GM13976 (cell line): ENCODE results near the gene GZF1.
A peak's percentile ranks its signal among the peaks of the same experiment; 100 is the strongest.

Experiments
- DNase-seq: peaks from one replicate; pipeline ENCODE4 v3.0.0; 2012; ENCODE audit warnings: low spot score
- in situ Hi-C: fragments of 300-500 bp; cut with MboI; formaldehyde crosslinking; loops from one replicate; pipeline ENCODE4 v1.12.0; 2022; ENCODE audit warnings: low sequenced_read_pairs, mixed read lengths, inconsistent platforms; ENCODE audit not compliant: unreplicated experiment
- TF ChIP-seq, protein P1 (sequence below): IDR thresholded peaks from 2 replicates; pipeline ENCODE4 v1.5.1; 2012; ENCODE audit warnings: borderline replicate concordance, mild to moderate bottlenecking; ENCODE audit not compliant: insufficient read depth; ENCODE audit errors: extremely low read depth, missing control alignments, control extremely low read depth

The GZF1 gene

DNA sequence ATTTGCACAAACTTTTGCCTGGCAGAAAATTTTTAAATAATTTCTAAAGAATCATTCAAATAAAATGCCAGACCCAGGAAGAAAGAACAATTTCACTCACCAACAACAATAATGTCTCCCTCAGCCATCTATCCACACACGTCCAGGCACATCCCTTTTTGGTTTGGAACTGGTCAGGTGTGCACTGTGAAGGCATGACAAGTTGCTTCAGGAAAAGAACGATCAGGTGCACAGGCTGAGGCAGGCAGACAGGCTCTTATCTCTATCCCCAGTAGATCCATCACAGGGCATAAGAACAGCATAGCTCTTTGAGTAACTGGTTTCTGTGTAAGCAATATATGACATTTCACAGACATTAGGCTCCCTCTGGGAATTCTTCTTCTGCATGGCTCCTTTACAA lies 29.5 kb upstream of the GZF1 start:
- DNase-seq: no peak
- TF ChIP-seq, protein P1, sequence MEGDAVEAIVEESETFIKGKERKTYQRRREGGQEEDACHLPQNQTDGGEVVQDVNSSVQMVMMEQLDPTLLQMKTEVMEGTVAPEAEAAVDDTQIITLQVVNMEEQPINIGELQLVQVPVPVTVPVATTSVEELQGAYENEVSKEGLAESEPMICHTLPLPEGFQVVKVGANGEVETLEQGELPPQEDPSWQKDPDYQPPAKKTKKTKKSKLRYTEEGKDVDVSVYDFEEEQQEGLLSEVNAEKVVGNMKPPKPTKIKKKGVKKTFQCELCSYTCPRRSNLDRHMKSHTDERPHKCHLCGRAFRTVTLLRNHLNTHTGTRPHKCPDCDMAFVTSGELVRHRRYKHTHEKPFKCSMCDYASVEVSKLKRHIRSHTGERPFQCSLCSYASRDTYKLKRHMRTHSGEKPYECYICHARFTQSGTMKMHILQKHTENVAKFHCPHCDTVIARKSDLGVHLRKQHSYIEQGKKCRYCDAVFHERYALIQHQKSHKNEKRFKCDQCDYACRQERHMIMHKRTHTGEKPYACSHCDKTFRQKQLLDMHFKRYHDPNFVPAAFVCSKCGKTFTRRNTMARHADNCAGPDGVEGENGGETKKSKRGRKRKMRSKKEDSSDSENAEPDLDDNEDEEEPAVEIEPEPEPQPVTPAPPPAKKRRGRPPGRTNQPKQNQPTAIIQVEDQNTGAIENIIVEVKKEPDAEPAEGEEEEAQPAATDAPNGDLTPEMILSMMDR: no peak
- in situ Hi-C loops: loop anchor here (25.0 kb wide), 1 partner anchor 645 kb away; no protein-coding TSS in a partner anchor

DNA sequence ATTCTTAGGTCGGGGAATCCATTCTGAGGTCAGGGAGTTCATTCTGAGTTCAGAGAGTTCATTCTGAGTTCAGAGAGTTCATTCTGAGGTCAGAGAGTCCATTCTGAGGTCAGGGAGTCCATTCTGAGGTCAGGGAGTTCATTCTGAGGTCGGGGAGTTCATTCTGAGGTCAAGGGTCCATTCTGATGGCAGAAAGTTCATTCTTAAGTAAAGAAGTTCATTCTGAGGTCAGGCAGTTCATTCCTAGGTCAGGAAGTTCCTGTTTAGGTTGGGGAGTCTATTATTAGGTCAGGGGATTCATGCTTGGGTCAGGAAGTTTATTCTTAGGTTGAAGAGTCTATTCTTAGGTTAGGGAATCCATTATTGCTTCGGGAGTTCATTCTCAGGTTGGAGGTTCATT lies 27.9 kb upstream of the GZF1 start:
- TF ChIP-seq, protein P1: no peak
- no peak for DNase-seq
- in situ Hi-C loops: loop anchor here (25.0 kb wide), 1 partner anchor 647 kb away; no protein-coding TSS in a partner anchor

DNA sequence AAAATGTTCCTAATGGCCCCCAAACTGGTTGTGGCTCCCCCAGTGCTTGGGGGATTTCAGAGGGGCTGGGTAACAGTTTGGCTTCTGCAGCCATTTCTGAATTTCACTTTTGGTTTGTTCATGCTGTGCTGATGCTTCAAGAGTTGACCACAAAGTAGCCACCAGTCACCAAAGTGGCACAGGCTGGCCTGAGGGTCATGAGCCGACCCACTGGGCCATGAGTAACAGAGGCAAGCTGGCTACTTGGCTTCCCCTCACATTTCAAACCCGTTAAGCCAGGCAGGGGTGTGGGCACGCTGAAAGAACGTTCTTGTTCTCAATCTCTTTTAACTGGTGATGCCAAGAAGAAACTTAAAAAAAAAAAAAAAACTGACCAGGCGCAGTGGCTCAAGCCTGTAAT lies 26.5 kb upstream of the GZF1 start:
- TF ChIP-seq, protein P1: no peak
- in situ Hi-C loops: loop anchor here (25.0 kb wide), 1 partner anchor 648 kb away; no protein-coding TSS in a partner anchor
- DNase-seq: no peak

DNA sequence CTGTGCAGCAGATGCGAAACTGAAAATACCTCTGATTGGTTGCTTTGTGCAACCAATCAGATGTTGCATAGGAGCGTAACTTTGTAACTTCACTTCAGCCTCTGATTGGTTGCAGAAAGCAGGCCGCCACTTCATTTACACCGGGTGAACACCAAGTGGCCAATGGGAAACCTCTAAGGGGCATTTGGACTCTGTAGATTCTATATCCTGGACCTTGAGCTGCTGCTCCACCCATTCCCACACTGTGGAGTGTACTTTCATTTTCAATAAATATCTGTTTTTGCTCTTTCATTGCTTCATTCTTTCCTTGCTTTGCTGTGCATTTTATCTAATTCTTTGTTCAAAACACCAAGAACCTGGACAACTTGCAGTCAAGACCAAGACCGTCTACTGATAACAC lies 25.5 kb upstream of the GZF1 start:
- TF ChIP-seq, protein P1: no peak
- DNase-seq: no peak
- in situ Hi-C loops: loop anchor here (25.0 kb wide), 1 partner anchor 649 kb away; no protein-coding TSS in a partner anchor

DNA sequence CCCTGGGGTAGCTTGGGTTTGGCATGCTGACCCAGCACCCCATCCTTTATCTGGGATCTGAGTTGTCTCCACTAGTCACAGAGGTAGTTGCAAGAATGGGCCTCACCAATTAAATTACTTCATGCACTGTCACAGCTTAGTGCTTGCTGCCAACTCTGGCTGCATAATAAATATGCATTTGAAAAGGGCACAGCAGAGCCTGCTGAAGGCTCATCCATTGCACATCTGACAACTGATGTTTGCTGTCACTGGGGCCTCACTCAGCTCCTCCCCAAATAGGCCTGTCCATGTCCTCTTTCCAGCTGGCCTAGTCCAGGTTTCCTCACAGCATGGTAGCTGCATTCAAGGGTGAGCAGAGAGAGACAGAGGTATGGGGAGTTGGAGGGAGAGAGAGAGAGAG lies 24.7 kb upstream of the GZF1 start:
- in situ Hi-C loops: loop anchor here (25.0 kb wide), 1 partner anchor 650 kb away; no protein-coding TSS in a partner anchor
- DNase-seq: no peak
- TF ChIP-seq, protein P1: no peak

DNA sequence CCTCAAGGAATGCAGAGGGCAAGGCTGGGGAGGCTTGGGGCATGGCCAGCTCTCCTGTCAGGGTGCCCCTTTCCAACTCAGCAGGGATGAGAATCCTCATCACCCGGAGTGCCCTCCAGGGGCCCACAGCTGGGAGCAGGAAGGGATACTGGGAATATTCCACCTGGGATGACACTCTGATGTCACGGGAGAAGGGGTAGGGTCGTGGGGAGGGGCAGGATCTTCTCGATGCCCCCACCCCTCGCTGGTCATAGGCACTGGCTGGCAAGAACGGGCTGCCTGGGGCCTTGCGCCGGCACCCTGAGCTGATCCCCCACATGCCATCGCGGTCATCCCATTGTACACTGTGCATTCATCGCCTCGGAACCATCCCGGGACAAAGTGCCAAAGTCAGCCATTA lies 22.0 kb upstream of the GZF1 start:
- TF ChIP-seq, protein P1: no peak
- in situ Hi-C loops: loop anchor here (25.0 kb wide), 1 partner anchor 653 kb away; no protein-coding TSS in a partner anchor
- no peak for DNase-seq

DNA sequence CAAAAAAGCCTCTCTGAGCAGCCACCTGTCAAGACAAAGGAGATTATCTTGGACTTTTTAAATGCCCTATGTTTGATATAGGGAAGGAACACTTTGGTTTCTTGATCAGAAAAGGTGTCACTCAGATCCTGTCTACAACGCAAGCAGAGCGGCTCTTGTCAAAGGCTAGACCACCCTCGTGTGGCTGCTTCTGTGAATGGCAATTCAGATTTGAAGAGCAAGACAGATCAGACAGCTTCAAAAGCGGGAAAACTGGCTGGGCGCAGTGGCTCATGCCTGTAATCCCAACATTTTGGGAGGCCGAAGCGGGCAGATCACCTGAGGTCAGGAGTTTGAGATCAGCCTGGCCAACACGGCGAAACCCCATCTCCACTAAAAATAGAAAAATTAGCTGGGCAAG lies 21.5 kb upstream of the GZF1 start:
- DNase-seq: peak; percentile 68
- TF ChIP-seq, protein P1: peak; percentile 29
- in situ Hi-C loops: loop anchor here (25.0 kb wide), 1 partner anchor 653 kb away; no protein-coding TSS in a partner anchor
